GM19438 (cell line): ENCODE results near the gene GAL3ST3.
"Not testable (repeated sequence)": the region's sequence is repeated elsewhere in the genome, so short reads cannot be mapped to it uniquely, and the experiment has no call there.

Experiments
- ATAC-seq: cut with Tn5 transposase; IDR thresholded peaks from one replicate; pipeline ENCODE4 v1.9.1; 2021; ENCODE audit warnings: low read depth; ENCODE audit not compliant: unreplicated experiment

GAL3ST3 gene

DNA sequence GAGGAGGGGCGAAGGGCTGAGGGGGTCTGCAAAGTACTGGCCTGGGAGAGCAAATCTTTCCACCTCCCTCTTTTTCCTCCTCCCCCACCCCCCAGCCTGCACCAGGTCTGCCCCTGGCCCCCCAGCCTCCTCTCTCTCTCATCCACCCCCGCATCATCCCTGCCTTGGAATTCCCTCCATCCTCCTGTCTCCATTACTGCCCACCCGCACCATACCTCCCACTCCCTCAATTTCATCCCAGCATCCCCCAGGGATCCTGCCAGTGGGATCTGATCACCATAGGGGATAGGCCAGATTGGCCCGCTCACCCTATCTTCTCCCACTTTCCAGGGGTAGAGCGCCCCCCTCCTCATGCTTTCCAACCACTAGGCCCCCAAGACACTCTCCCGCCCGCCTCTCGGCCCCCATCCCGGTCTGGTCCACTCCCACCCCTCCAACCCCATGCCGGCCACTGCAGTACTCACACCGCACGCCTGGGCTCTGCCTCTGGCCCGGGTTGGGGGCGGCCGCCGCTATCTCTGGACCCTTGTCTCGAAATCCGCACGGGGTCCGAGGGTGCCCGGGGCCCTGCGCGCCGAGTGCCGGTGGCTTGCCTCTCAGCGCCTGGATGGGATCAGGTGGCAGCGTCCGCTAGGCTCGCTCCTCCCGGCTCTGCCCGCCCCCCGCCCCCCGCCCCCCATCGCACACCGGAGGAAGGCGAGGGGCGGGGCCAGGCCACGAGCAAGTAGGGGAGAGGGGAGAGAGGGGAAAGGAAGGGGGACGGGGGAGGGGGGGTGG is at the start of gene GAL3ST3:
Gene GAL3ST3, minus strand, starts transcription at position 615 of the 777 bp plus-strand sequence. CDS start 3,746 bp downstream, outside the sequence.
- ATAC-seq = no peak

DNA sequence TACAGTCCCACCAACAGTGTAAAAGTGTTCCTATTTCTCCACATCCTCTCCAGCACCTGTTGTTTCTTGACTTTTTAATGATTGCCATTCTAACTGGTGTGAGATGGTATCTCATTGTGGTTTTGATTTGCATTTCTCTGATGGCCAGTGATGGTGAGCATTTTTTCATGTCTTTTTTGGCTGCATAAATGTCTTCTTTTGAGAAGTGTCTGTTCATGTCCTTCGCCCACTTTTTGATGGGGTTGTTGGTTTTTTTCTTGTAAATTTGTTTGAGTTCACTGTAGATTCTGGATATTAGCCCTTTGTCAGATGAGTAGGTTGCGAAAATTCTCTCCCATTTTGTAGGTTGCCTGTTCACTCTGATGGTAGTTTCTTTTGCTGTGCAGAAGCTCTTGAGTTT is 43.2 kb upstream of the GAL3ST3 start:
- ATAC-seq = not testable (repeated sequence)

- no peak for ATAC-seq
These were observed 41.3 kb upstream of the GAL3ST3 start for GRCh38 chr11:66090288-66090687.

GRCh38 chr11:66089067-66089466 is 40.1 kb upstream of the GAL3ST3 start:
- ATAC-seq = no peak

- ATAC-seq = no peak
These were observed 38.4 kb upstream of the GAL3ST3 start for GRCh38 chr11:66087148-66087908.

DNA sequence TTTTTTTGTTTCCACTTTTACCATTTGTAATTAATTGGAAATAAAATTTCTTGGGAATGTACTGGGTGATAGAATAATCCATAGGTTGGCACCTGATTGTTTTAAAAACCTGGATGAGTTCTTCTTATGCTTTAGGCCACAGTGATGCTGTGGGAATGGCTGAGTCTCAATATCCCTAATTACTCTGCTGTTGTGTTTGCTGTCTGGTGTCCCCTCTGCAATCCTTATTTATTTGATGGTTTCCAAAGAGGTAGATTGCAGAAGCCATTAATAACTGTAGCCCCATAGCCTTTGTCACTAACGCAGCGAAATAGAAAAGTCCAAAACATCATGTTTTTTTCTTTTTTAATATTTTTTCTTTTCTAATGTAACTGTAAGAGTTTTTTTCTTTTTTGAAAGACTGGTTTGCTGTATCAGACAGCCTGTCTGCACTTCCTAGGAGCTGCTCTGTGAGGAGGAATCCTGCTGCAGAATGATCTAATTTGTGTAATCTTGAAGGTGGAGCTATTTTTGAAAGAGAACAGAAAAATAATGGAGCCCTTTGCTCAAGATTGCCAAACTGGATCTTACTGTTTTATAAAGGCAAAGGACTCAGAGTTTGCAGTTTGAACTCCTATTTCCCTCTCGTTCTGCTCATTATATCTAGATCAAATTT is 36.0 kb upstream of the GAL3ST3 start:
- no peak for ATAC-seq

DNA sequence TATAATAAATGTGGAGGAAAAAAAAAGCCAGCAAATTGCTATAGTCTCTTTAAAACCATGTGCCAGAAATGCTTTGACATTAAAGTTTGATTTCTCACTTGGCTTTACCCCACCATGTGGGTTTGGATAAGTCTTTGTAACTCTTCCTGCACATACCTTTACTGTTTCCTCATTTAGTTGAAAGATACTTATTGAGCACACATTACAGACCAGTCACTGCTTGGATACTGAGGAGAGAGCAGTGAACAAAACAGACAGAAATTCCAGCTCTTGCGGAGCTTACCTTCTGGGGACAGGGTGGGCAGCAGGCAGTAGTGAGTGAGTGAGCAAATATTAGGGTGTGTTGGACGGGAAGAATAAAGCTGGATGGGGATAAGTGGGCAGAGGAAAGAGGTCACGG is 34.8 kb upstream of the GAL3ST3 start:
- ATAC-seq = no peak

DNA sequence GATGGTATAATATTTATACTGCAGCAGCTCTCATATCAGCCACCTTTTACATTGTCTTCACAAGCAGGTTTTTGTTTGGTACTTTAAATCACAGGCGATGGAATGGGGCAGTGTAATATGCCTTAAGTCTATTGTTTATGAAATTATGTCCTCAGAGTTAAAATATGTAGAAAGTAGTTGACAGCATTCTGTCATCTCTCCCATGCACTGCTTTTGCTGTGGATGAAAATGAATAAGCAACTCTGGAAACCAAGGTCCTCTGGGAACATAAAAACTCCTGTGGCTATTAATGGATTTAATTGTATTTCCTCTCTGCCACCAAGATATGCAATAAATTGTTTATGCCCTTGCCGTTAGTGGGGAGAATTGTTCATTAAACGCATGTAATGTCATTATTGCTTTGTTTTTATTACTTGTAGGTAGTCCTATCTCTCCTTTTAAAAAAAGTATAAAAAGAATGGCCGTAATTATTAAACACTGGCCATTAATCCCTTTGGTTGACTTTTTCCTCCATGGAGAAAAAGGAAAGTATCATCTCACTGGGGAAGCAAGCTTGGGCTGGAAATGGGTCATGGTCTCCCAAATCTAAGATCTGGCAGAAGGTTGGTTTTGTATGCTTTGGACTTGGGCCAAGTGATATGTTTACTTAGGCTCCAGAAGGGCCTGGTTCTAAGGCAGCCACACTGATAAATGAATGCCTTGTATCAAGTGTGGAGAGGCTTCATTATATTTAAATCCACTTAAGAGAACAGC is 34.2 kb upstream of the GAL3ST3 start:
- ATAC-seq = no peak

GRCh38 chr11:66081505-66081904 is 32.5 kb upstream of the GAL3ST3 start:
- ATAC-seq = no peak

DNA sequence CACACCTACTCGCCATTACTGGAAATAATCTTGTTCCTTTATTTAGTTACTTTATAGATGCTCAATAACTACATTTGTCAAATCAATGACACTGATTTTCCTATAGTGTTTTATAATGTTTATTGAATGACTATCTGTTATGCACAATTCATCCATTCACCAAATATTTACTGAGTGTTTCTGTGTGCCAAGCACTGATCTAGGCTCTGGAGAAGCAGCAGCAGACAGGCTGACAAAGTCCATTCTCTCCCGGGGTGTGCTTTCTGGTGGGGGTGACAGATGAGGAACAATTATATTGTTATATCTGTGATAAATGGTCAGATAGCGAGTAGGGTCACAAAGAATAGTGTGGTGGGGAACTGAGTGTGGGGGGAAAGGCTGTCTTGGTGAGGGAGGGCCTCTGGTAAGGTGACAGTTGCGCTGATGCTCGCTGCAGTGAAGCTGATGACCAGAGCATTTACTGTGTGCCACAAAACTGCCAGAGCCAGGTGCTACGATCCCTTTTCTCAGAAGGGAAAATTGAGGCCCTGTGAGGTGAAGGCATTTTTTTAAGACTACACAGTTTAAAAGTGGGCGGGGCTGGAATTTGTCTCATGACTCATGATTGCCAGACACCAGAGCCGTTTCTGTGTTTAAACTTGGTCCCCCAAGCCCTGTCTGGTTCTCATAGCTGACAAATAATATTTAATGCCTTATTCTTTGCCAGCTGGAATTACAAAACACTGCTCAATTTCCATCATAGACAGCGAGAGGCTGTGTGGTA is 31.3 kb upstream of the GAL3ST3 start:
- ATAC-seq = no peak

- ATAC-seq = not testable (repeated sequence)
These were observed 30.0 kb upstream of the GAL3ST3 start for GRCh38 chr11:66078949-66079348.

DNA sequence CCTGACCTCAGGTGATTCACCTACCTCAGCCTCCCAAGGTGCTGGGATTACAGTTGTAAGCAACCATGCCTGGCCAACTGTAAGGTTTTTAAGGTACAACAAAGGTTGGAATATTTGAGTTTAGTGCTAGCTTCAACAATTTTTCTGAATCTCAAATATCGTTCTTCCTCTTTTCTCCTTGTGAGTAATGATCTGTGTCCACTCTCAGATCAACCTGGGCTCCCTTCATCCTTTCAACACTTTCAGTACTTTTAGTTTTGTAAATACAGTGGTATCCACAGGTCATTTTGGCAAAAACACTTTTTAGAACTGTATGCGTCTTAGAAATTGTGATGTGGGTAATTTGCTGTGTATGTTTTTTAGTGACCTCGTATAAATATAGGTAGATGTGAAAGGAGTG is 29.0 kb upstream of the GAL3ST3 start:
- ATAC-seq = no peak

DNA sequence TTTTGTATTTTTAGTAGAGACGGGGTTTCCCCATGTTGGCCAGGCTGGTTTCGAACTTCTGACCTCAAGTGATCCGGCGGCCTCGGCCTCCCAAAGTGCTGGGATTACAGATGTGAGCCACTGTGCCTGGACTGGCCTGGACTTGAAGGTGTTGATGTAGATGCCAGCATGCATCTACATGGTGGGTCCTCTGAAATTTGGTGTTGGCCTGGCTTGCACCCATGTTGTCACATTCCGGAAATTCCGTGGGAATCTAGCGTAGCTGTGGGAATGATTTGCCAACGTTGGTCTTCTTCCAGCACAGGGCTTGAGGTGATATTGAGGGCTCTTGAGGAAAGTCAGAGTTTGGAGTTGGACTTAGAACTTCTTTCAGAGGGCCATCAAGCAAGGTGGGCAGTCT is 27.6 kb upstream of the GAL3ST3 start:
- no peak for ATAC-seq

DNA sequence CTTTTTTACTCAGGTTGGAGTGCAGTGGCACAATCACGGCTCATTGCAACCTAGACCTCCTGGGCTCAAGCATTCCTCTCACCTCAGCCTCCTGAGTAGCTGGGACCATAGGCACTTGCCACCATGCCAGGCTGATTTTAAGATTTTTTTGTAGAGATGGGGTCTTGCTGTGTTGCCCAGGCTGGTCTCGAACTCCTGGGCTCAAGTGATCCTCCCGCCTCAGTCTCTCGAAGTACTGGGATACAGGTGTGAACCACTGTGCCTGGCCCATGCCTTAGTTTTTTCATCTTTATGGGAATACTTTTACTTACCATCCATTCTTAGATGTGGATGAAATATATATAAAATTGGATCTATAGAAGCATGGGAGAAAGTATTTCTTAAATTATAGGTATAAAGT is 26.3 kb upstream of the GAL3ST3 start:
- no peak for ATAC-seq

DNA sequence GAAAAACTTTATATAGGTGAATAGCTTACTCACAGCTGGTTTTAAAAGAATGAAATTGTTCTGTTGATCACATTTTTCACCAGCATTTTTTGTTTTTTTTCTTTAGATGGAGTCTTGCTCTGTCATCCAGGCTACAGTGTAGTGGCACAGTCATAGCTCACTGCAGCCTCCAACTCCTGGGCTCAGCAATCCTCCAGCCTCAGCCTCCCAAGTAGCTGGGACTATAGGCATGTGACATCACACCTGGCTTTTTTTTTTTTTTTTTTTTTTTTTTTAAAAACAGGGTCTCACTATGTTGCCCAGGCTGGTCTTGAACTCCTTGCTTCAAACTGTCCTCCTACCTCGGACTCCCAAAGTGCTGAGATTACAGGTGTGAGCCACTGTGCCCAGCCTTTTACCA is 24.7 kb upstream of the GAL3ST3 start:
- ATAC-seq = no peak

- no peak for ATAC-seq
These were observed 23.6 kb upstream of the GAL3ST3 start for GRCh38 chr11:66072518-66072917.

DNA sequence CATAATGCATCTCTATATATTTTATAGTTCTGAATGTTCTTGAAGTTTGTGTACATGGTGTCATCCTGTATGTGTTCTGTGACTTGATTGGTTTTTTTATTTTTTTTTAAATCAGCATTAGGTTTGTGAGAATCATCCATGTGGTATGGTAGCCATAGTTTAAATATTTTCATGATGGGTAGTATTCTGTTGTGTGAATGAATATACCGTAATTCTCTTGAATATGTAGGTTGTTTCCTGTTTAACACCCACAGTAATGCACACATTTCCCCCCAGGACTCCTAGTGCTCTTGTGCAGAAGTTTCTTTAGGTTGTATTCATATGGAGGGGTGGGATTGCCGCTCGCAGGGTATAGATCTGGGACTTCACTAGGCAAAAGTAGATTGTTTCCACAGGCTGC is 23.1 kb upstream of the GAL3ST3 start:
- ATAC-seq = no peak

GRCh38 chr11:66071381-66071801 is 22.4 kb upstream of the GAL3ST3 start:
- no peak for ATAC-seq

- peak; percentile 11 for ATAC-seq
These were observed 21.8 kb upstream of the GAL3ST3 start for GRCh38 chr11:66070604-66071380.
